ENCODE measurements around the gene TBC1D9B. TPM values are rescaled to one million over a fixed set of nuclear protein-coding genes. Genes with fewer than 3 reads are reported as not detected.

Gene TBC1D9B
- total RNA-seq: 10 to 100 TPM; 94.2 to 98.1 TPM

- ChIA-PET POLR2A (interaction anchor here (0.7 to 1.1 kb wide), 3 partner anchors 139 to 301 kb away, joined by 4 read pairs; no protein-coding TSS in a partner anchor), CTCF (interaction anchor here (0.7 to 1.7 kb wide), 3 partner anchors 50 to 214 kb away, joined by 3 to 6 read pairs (median 4); no protein-coding TSS in a partner anchor)
These were observed at the start of gene TBC1D9B for GRCh38 chr5:179907556-179908324. Gene TBC1D9B (minus strand): TSS chr5:179907897. CDS start chr5:179907821, 76 bp downstream.

- ChIA-PET POLR2A (no interaction called here), CTCF (no interaction called here)
These were observed 47.9 kb upstream of the TBC1D9B start for GRCh38 chr5:179955630-179956029.

- ChIA-PET POLR2A (no interaction called here), CTCF (no interaction called here)
These were observed 47.4 kb upstream of the TBC1D9B start for GRCh38 chr5:179955062-179955461.

- POLR2A ChIA-PET: no interaction called here
- CTCF ChIA-PET: no interaction called here
These were observed 46.7 kb upstream of the TBC1D9B start for GRCh38 chr5:179954434-179954833.

GRCh38 chr5:179953987-179954386 is 46.3 kb upstream of the TBC1D9B start:
- CTCF ChIA-PET: interaction anchor here (0.6 kb wide), 1 partner anchor 161 kb away, joined by 4 read pairs; no protein-coding TSS in a partner anchor
- POLR2A ChIA-PET: no interaction called here

GRCh38 chr5:179936976-179937681 is 29.4 kb upstream of the TBC1D9B start:
- POLR2A ChIA-PET: no interaction called here
- CTCF ChIA-PET: no interaction called here

- CTCF ChIA-PET: no interaction called here
- POLR2A ChIA-PET: no interaction called here
These were observed 23.2 kb upstream of the TBC1D9B start for GRCh38 chr5:179930788-179931473.

GRCh38 chr5:179927824-179928223 is 20.1 kb upstream of the TBC1D9B start:
- ChIA-PET CTCF (no interaction called here), POLR2A (no interaction called here)

GRCh38 chr5:179926657-179927056 is 19.0 kb upstream of the TBC1D9B start:
- POLR2A ChIA-PET: no interaction called here
- CTCF ChIA-PET: no interaction called here

GRCh38 chr5:179923436-179923835 is 15.7 kb upstream of the TBC1D9B start:
- POLR2A ChIA-PET: no interaction called here
- CTCF ChIA-PET: no interaction called here

GRCh38 chr5:179920175-179920574 is 12.5 kb upstream of the TBC1D9B start:
- POLR2A ChIA-PET: no interaction called here
- CTCF ChIA-PET: no interaction called here

GRCh38 chr5:179919487-179920060 is 11.9 kb upstream of the TBC1D9B start:
- CTCF ChIA-PET: no interaction called here

GRCh38 chr5:179918742-179919486 is 11.2 kb upstream of the TBC1D9B start:
- POLR2A ChIA-PET: no interaction called here
- CTCF ChIA-PET: no interaction called here

More at GRCh38 chr5:179919487-179920060, 11.9 kb upstream of the TBC1D9B start:
- POLR2A ChIA-PET: no interaction called here

- CTCF ChIA-PET: interaction anchor here (0.7 to 1.1 kb wide), 3 partner anchors 52 to 154 kb away, joined by 3 read pairs; no protein-coding TSS in a partner anchor
- POLR2A ChIA-PET: no interaction called here
These were observed 8.8 kb upstream of the TBC1D9B start for GRCh38 chr5:179916523-179916922.

- POLR2A ChIA-PET: no interaction called here
These were observed 7.8 kb upstream of the TBC1D9B start for GRCh38 chr5:179915406-179915935.

GRCh38 chr5:179914032-179914755 is 6.5 kb upstream of the TBC1D9B start:
- ChIA-PET CTCF (interaction anchor here (0.5 kb wide), 1 partner anchor 29 kb away, joined by 3 read pairs; no protein-coding TSS in a partner anchor), POLR2A (no interaction called here)

More at GRCh38 chr5:179915406-179915935, 7.8 kb upstream of the TBC1D9B start:
- CTCF ChIA-PET: interaction anchor here (1.1 kb wide), 1 partner anchor 153 kb away, joined by 3 read pairs; no protein-coding TSS in a partner anchor

- ChIA-PET CTCF (interaction anchor here (0.5 kb wide), 1 partner anchor 30 kb away, joined by 3 read pairs; no protein-coding TSS in a partner anchor), POLR2A (interaction anchor here (0.6 kb wide), 1 partner anchor 580 kb away, joined by 4 read pairs; no protein-coding TSS in a partner anchor)
These were observed 5.8 kb upstream of the TBC1D9B start for GRCh38 chr5:179913461-179913860.

GRCh38 chr5:179912951-179913350 is 5.3 kb upstream of the TBC1D9B start:
- ChIA-PET POLR2A (interaction anchor here (0.6 kb wide), 1 partner anchor 581 kb away, joined by 4 read pairs; no protein-coding TSS in a partner anchor), CTCF (no interaction called here)

All from activated CD8-positive, alpha-beta memory T cell treated with anti-CD3 and anti-CD28 coated beads for 36 hours (primary cell).